Transverse colon (tissue), 4 donors: ENCODE measurements around the gene MAP2K5. TPM values are rescaled to one million over a fixed set of nuclear protein-coding genes. Genes with fewer than 3 reads are reported as not detected.
A peak's percentile ranks its signal among the peaks of the same experiment; 100 is the strongest.

Experiments
- DNase-seq: peaks from one replicate; pipeline ENCODE4 v3.0.0-alpha.2; 2019
- H3K27ac ChIP-seq, 4 donors: fragments of 200-600 bp; sonication (generic); 2 replicates each; pipeline ENCODE4 v1.5.1; 2016 to 2018; ENCODE audit warnings: inconsistent platforms in 4 of 4
- H3K27me3 ChIP-seq: fragments of 200-600 bp; sonication (generic); 2 replicates; pipeline ENCODE4 v1.5.1; 2017; ENCODE audit warnings: inconsistent platforms
- H3K36me3 ChIP-seq, 4 donors: fragments of 200-600 bp; sonication (generic); 2 replicates each; pipeline ENCODE4 v1.5.1; 2017 to 2019; ENCODE audit warnings: inconsistent platforms in 4 of 4
- H3K4me1 ChIP-seq, 4 donors: fragments of 200-600 bp; sonication (generic); 2 replicates each; pipeline ENCODE4 v1.5.1; 2017 to 2020; ENCODE audit warnings: inconsistent platforms in 4 of 4
- H3K4me3 ChIP-seq, 4 donors: fragments of 200-600 bp; sonication (generic); 1 replicate in 1 of 4; 2 replicates in 3 of 4; pipeline versions ENCODE4 v1.5.1 to v1.6.1; 2017 to 2019; ENCODE audit warnings: inconsistent platforms in 4 of 4
- H3K9me3 ChIP-seq, 2 donors: fragments of 200-600 bp; sonication (generic); 2 replicates each; pipeline ENCODE4 v1.5.1; 2017 to 2019; ENCODE audit warnings: inconsistent platforms in 2 of 2
- EP300 ChIP-seq: sonication (generic); formaldehyde crosslinking; IDR thresholded peaks from one replicate; pipeline ENCODE4 v1.6.1; 2017; ENCODE audit warnings: antibody characterized with exemption, low read depth
- POLR2A ChIP-seq: fragments of 450-650 bp; IDR thresholded peaks from one replicate; pipeline ENCODE4 v1.6.1; 2016; ENCODE audit warnings: antibody characterized with exemption, mild to moderate bottlenecking, moderate library complexity
- POLR2AphosphoS5 ChIP-seq, 3 donors: sonication (generic); formaldehyde crosslinking; IDR thresholded peaks; one replicate each; pipeline ENCODE4 v1.6.1; 2016; ENCODE audit warnings: antibody characterized with exemption in 3 of 3
- WGBS, 2 donors: methylation state at CpG; one replicate each; pipeline ENCODE4 v1.1.5; 2018; ENCODE audit warnings: low coverage in 1 of 2; 5-methylcytosine and 5-hydroxymethylcytosine counted together
- in situ Hi-C, 4 donors: fragments of 200-750 bp; cut with MboI; loops; one replicate each; pipeline versions ENCODE4 v1.15.0 to v1.15.1; 2017; ENCODE audit warnings: low sequenced_read_pairs in 3 of 4, low pct_ligation_motif_present in 1 of 4, low pct_unique_long_range_greater_than_20kb in 1 of 4
- intact Hi-C: fragments of 100-400 bp; cut with DNase I; formaldehyde crosslinking; loops from one replicate; pipeline ENCODE4 v1.15.1; 2023; ENCODE audit warnings: low total_unique reads
- total RNA-seq, 4 donors: library from RNA; depleted of rRNA; stranded (reverse); fragments of >200 nt; gene quantifications; one replicate each; pipeline ENCODE4 v1.1.0, GENCODE V29; 2016
- TF ChIP-seq, protein P1 (sequence below), 5 experiments: fragments of 200-600 bp in 3 of 5; fragments of 450-650 bp in 2 of 5; sonication (generic) in 3 of 5; IDR thresholded peaks; 1 replicate in 2 of 5; 2 replicates in 3 of 5; pipeline ENCODE4 v1.5.1; 2016 to 2017; ENCODE audit warnings: antibody characterized with exemption in 5 of 5, inconsistent platforms in 3 of 5, mild to moderate bottlenecking in 2 of 5, moderate library complexity in 1 of 5

Gene MAP2K5
- total RNA-seq, 4 donors from 2014 or later, result 19.8 to 320 (median 21.1) TPM

DNA sequence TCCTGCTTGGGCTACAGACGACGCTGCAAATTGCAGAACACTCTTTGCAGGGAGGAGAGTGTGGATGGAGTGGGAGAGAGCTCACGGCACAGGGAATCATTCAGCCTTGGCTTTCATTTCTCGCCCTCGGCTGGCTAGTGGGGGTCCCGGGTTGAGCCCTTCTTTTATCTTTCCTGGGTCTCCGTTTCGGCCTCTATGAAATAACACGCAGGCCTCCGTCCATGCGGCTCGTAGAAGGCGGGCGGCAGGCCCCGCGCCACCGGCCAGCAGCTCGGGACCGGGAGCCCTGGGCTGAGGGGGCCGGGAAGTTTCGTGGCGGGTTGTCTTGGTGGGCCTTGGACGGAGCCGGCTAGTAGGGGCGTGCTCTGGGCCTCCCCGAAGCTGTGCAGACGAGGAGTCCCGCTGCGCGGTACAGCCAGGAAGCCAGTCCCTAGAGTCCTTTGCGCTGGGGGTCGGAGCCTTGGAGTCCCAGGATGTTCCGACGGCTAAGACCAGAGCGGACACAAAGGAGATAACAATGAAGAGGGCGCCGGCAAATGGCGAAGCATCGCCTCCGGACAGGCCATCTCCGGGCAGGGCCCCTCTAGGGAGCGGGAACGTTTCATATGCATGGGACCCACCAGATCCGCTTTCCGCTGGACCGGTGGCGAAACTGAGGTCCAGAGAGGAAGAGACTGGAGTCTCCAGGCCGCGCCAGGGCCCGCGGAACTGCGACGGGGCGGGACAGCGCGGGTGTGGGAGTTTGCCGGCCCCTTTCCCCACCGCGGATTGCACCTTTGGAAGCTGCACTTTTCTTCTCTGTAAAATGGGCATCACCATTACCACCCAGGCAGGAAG, 293.0 kb downstream of the MAP2K5 start:
- no peaks in the 10 kb centered on the region for H3K9me3 ChIP-seq
- no peaks in the 10 kb centered on the region for H3K36me3 ChIP-seq
- intact Hi-C loops, result loop anchor here (10.0 kb wide), 1 partner anchor 371 kb away; no protein-coding TSS in a partner anchor
- no peak for TF ChIP-seq EP300
- no peak for TF ChIP-seq POLR2A
- TF ChIP-seq, protein P1, sequence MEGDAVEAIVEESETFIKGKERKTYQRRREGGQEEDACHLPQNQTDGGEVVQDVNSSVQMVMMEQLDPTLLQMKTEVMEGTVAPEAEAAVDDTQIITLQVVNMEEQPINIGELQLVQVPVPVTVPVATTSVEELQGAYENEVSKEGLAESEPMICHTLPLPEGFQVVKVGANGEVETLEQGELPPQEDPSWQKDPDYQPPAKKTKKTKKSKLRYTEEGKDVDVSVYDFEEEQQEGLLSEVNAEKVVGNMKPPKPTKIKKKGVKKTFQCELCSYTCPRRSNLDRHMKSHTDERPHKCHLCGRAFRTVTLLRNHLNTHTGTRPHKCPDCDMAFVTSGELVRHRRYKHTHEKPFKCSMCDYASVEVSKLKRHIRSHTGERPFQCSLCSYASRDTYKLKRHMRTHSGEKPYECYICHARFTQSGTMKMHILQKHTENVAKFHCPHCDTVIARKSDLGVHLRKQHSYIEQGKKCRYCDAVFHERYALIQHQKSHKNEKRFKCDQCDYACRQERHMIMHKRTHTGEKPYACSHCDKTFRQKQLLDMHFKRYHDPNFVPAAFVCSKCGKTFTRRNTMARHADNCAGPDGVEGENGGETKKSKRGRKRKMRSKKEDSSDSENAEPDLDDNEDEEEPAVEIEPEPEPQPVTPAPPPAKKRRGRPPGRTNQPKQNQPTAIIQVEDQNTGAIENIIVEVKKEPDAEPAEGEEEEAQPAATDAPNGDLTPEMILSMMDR (IDR thresholded peaks at IDR 0.05), result no peak
- TF ChIP-seq POLR2AphosphoS5 (IDR thresholded peaks at IDR 0.05), result no peak
- WGBS, 2 donors, result 14% methylated on average over 58 of the region's 59 CpGs; no CpG with 5 or more reads in 1 of the 2 donors
- H3K4me3 ChIP-seq, result peak overlapping the region; percentile 5 to 41 (median 23)
- in situ Hi-C loops, result loop anchor here (10.0 to 25.0 kb wide), 5 partner anchors 321 to 898 kb away; no protein-coding TSS in a partner anchor
- no peak overlapping the region for H3K27ac ChIP-seq
- DNase-seq, result no peak
- H3K4me1 ChIP-seq, result peaks cover 29 to 58% (median 50%) of the 10 kb centered on the region in 4 donors
- peaks cover 58% of the 10 kb centered on the region for H3K27me3 ChIP-seq

GRCh38 chr15:67836134-67836455, 293.6 kb downstream of the MAP2K5 start:
- intact Hi-C loops, result loop anchor here (10.0 kb wide), 1 partner anchor 371 kb away; no protein-coding TSS in a partner anchor
- Histone ChIP-seq H3K9me3 (no peaks in the 10 kb centered on the region), H3K4me3 (peak overlapping the region; percentile 5 to 41 (median 23)), H3K27me3 (peaks cover 52% of the 10 kb centered on the region), H3K36me3 (no peaks in the 10 kb centered on the region), H3K27ac (no peak overlapping the region), H3K4me1 (peaks cover 29 to 59% (median 51%) of the 10 kb centered on the region in 4 donors)
- no peak for DNase-seq
- TF ChIP-seq EP300 (no peak), POLR2A (no peak), POLR2AphosphoS5 (IDR thresholded peaks at IDR 0.05) (no peak)
- TF ChIP-seq, protein P1 (IDR thresholded peaks at IDR 0.05), result no peak
- in situ Hi-C loops, result loop anchor here (10.0 to 25.0 kb wide), 5 partner anchors 321 to 899 kb away; no protein-coding TSS in a partner anchor
- 0 to 13% methylated on average over 3 to 16 of the region's 16 CpGs for WGBS, 2 donors

GRCh38 chr15:67836477-67836876, 294.0 kb downstream of the MAP2K5 start:
- Histone ChIP-seq H3K4me3 (peak overlapping the region in 3 of 4 donors; percentile 16 to 41 (median 30)), H3K27ac (no peak overlapping the region), H3K9me3 (no peaks in the 10 kb centered on the region), H3K27me3 (peaks cover 48% of the 10 kb centered on the region), H3K4me1 (peaks cover 29 to 63% (median 55%) of the 10 kb centered on the region in 4 donors), H3K36me3 (no peaks in the 10 kb centered on the region)
- in situ Hi-C loops, result loop anchor here (10.0 to 25.0 kb wide), 5 partner anchors 322 to 899 kb away; no protein-coding TSS in a partner anchor
- 0 to 39% methylated on average over 3 to 8 of the region's 8 CpGs for WGBS, 2 donors
- TF ChIP-seq, protein P1 (IDR thresholded peaks at IDR 0.05), result peak; percentile 78 to 92 (median 87)
- TF ChIP-seq POLR2A, result no peak
- intact Hi-C loops, result loop anchor here (10.0 kb wide), 1 partner anchor 372 kb away; no protein-coding TSS in a partner anchor
- peak; percentile 62 for DNase-seq

DNA sequence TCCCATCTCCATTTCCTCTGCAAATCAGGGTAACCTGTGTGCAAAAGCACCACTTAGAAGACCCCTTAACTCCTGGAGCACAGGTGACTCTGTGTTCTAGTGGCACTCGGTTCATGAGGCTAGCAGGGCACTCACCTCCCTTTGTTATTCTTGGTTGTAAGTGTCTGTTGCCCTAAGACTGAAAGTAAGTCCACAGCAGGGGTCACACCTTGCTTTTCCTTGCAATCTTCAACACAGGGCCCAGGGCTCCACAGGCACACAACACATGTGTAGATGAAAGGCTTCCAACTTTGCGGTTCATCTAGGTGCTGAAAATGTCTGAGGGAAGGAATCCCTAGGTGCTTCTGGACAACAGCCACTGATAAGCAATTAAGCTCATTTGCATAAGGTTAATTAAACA, 294.5 kb downstream of the MAP2K5 start:
- in situ Hi-C loops, result loop anchor here (10.0 to 25.0 kb wide), 5 partner anchors 322 to 900 kb away; no protein-coding TSS in a partner anchor
- peaks cover 43% of the 10 kb centered on the region for H3K27me3 ChIP-seq
- intact Hi-C loops, result loop anchor here (10.0 kb wide), 1 partner anchor 372 kb away; no protein-coding TSS in a partner anchor

More for the DNA sequence above, 294.5 kb downstream of the MAP2K5 start:
- peaks cover 29 to 64% (median 56%) of the 10 kb centered on the region in 4 donors for H3K4me1 ChIP-seq
- 57% methylated on average over 2 of the region's 2 CpGs; no CpG with 5 or more reads in 1 of the 2 donors for WGBS, 2 donors
- H3K27ac ChIP-seq, result no peak overlapping the region
- no peak for DNase-seq
- H3K4me3 ChIP-seq, result no peak overlapping the region
- TF ChIP-seq POLR2A (no peak), POLR2AphosphoS5 (IDR thresholded peaks at IDR 0.05) (no peak), EP300 (no peak)
- TF ChIP-seq, protein P1 (IDR thresholded peaks at IDR 0.05), result no peak
- H3K9me3 ChIP-seq, result no peaks in the 10 kb centered on the region
- no peaks in the 10 kb centered on the region for H3K36me3 ChIP-seq
